NCI-H2029 treated with DMSO at 0.1 percent for 48 hours (cell line): ENCODE data around the gene CACNA1B.

Experiments used
- DNase-seq: peaks from one replicate; lab custom pipeline; 2025; lab: John Stamatoyannopoulos, UW

The CACNA1B gene

GRCh38 chr9:137920753-137921152, 43.2 kb downstream of the CACNA1B start:
- DNase-seq = no peak

- DNase-seq = peak; percentile 54
Observed at GRCh38 chr9:137924169-137924568, 46.6 kb downstream of the CACNA1B start.

DNA sequence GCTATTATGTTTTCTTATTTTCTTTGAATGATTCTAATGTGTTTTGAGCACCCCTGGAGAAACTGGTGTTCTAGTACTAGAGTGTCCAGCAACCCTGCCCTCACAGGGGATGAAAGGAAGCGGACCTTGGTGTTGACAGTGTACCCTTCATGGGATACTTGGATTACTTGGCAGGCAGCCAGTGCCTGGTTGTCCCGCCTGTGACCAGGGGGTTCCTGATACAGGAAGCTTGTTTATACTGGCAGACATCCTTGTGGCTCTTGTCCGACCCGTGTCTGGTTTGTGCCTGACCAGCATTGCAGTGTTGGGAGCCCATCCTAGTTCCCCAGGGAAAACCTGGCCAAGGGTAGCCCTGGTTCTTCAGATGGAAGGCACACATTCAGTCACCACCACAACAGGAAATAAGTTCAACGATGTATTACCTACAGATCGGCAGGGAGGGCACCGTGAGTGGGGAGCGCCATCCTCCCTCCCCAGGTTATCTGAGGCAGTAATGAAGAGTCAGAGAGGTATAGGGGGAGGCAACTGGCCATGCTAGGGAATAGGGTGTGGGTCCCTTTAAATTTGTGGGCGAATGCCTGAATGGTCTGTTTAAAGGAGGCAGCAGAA, 47.3 kb downstream of the CACNA1B start:
- DNase-seq = peak; percentile 39

DNA sequence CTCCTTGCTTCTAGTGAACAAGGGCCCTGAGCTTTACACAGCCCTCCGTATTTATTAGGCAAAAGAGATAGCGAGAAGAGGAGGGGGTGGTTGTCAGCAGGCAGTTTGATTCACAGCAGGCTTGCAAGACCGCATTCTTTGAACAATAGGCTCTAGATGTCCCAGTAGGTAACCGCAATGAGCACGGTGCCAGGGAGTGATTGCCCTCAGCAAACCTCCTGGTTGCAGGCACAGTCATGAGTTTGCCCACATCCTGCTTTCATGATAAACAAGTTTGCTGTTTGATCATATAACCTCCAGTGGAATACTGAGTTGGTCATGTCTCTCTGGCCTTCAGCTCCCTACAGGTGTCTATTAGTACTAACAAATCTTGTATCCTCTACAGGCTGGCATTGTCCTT, 66.1 kb downstream of the CACNA1B start:
- DNase-seq = no peak

DNA sequence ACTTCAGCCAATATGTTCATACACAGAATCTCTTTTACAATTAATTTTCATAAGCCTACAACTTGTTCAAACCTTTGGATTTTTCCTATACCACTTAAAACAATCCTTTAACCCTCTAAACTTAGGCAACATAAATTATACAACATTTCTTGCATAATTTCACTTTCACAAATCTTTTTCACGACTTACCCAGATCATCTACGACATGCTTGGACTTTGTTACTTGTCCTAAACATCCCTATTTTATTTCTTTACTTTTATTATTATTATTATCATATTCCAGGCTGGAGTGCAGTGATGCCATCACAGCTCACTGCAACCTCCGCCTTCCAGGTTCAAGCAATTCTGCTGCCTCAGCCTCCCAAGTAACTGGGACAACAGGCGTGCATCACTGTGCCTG, 68.0 kb downstream of the CACNA1B start:
- no peak for DNase-seq

DNA sequence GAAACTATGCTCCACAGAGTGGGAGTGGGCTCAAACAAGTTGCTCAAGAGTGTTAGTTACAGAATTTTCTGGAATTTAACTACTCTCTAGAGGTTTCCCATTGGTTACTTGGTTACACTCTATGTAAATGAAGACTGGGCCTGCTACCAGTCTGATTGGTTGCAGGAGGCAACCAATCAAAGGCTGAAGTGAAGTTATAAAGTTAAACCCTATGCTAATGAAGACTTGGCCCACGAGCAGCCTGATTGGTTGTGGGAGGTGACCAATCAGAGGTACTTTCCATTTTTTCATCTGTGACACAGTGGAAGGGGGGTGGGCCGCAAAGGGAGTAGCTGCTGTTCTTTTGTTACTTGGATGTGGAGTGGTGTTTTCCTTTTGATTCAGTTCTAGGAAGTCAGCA, 69.4 kb downstream of the CACNA1B start:
- no peak for DNase-seq

GRCh38 chr9:137948642-137949041, 71.1 kb downstream of the CACNA1B start:
- no peak for DNase-seq

DNA sequence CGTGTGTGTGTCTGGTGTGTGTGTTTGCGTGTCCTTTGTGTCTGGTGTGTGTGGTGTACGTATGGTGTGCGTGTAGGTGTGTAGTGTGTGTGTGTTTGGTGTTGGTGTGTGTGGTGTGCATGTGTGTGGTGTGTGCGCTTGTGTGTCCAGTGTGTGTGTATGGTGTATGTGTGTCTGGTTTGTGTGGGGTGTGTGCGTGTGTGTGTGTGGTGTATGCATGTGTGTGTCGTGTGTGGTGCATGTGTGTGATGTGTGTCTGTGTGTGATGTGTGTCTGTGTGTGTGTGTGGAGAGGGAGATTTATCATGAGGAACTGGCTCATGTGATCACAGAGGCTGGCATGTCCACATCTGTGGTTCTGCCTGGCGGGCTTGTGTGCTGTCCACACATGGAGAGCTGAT, 71.7 kb downstream of the CACNA1B start:
- no peak for DNase-seq

GRCh38 chr9:137951107-137951506, 73.5 kb downstream of the CACNA1B start:
- DNase-seq = no peak

GRCh38 chr9:137951597-137952490, 74.3 kb downstream of the CACNA1B start:
- DNase-seq = no peak

DNA sequence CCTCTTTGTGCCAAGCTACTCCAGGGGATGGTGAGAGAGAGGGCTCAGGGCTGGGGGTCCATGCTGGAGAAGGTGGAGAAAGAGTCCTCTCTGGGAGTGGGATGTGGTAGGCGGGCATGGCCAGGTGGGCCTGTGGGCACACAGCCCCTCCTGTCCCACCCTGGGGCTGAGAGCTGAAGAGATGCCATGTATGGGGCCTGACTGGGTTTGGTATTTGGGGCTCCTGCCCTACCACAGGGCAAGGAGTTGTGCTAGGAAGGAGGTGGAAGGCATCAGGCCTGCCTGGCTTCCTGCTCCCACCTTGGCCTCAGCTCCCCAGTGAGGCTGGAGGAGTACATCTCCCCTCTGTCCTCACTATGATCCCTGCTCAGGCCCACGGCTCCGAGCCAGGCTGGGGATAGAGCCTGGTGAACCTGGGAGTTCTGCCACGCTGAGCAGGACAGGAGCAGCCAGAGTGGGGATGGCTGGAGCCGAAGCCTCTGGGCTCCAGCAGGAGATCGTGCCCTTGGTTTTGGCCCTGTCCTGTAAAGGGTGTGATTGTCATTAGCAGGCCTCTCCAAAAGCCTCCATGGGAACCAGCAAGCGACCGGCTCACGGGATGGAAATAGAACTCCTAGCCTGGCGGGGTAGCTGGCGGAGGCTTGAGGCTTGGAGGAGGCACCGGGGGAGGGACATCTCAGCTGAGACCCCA, 75.5 kb downstream of the CACNA1B start:
- DNase-seq = no peak

GRCh38 chr9:137953683-137954438, 76.3 kb downstream of the CACNA1B start:
- no peak for DNase-seq

DNA sequence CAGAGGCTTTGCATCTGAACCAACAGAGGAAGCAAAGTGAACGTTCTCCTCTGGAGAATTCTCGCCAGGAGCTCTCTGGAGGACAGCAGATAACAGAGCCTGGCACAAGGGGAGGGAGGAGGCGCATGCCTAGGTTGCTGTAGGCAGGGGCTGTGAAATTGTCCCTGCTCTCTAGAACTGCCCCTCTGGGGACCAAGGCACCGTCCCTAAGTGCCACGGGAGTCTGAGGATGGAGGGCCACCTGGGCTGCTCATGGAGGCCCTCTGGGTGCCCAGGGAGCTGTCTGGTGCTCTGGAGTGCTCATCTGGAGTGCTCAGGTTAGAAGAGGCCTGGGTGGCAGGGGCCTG, 77.6 kb downstream of the CACNA1B start:
- DNase-seq = no peak

DNA sequence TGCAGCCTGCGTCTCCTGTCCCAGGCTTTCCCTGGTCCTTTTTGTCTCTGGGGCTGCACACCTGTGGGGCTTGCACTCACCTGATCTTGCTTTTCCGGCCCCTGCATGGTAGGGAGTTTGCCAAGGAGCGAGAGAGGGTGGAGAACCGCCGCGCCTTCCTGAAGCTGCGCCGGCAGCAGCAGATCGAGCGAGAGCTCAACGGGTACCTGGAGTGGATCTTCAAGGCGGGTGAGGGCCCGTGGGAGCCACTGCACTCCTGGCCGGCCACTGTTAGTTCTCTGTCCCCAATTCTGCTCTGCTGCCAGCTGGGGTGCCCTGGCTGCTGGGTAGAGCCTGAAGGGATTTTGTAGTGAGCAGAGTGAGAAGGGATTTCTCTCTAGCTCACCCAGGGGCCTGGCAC, 78.0 kb downstream of the CACNA1B start:
- no peak for DNase-seq

- no peak for DNase-seq
Observed at GRCh38 chr9:137956039-137956438, 78.5 kb downstream of the CACNA1B start.

- no peak for DNase-seq
Observed at GRCh38 chr9:137956688-137957385, 79.3 kb downstream of the CACNA1B start.

GRCh38 chr9:137959641-137960411, 82.2 kb downstream of the CACNA1B start:
- no peak for DNase-seq

- no peak for DNase-seq
Observed at GRCh38 chr9:137960496-137960895, 82.9 kb downstream of the CACNA1B start.

- DNase-seq = no peak
Observed at GRCh38 chr9:137963525-137963924, 85.9 kb downstream of the CACNA1B start.

GRCh38 chr9:137965177-137965795, 87.7 kb downstream of the CACNA1B start:
- no peak for DNase-seq
